IMR-90 (cell line): ENCODE results near the gene DIO1. TPM values are rescaled to one million over a fixed set of nuclear protein-coding genes. Genes with fewer than 3 reads are reported as not detected.

ENCODE experiments used
- ATAC-seq: fragments of 200-7000 bp; cut with Tn5 transposase; 2 replicates; pipeline ENCODE4 v1.9.1; 2020; ENCODE audit warnings: low read depth, mild to moderate bottlenecking, moderate library complexity
- BruUV-seq: library from RNA; stranded (reverse); fragments of 400-500 nt; replicated peaks from 2 replicates; lab custom pipeline; 2021; lab: Mats Ljungman, UMichigan
- CTCF ChIA-PET: fragments of 300-600 bp; formaldehyde crosslinking; extraction: SDS; loops from one replicate; lab custom pipeline; 2021; ENCODE audit warnings: antibody characterized with exemption; lab: Yijun Ruan, JAX
- POLR2A ChIA-PET: fragments of 300-600 bp; sonication (Branson Sonifier 250); formaldehyde crosslinking; loops from one replicate; lab custom pipeline; 2022; ENCODE audit warnings: antibody characterized with exemption; ENCODE audit not compliant: unreplicated experiment; lab: Charles Lee
- DNase-seq: peaks from one replicate; pipeline ENCODE4 v3.0.0; 2013
- H2AFZ ChIP-seq: replicated peaks from 2 replicates; pipeline ENCODE3; 2013; ENCODE audit warnings: low read length, mild to moderate bottlenecking; ENCODE audit not compliant: poor library complexity
- H2AK5ac ChIP-seq: 2 replicates; pipeline ENCODE4 v1.6.1; 2013; ENCODE audit warnings: low read depth, low read length, inconsistent platforms
- H2AK9ac ChIP-seq: replicated peaks from 2 replicates; pipeline ENCODE3; 2013; ENCODE audit warnings: mild to moderate bottlenecking, low read depth, low read length, moderate library complexity; ENCODE audit not compliant: poor library complexity
- H2BK120ac ChIP-seq: 2 replicates; pipeline ENCODE4 v1.6.1; 2013; ENCODE audit warnings: low read depth, low read length, inconsistent platforms
- H2BK15ac ChIP-seq: 3 replicates; pipeline ENCODE4 v1.6.1; 2013; ENCODE audit warnings: low read depth, low read length, inconsistent platforms
- H2BK20ac ChIP-seq: 2 replicates; pipeline ENCODE4 v1.6.1; 2013; ENCODE audit warnings: low read depth, mild to moderate bottlenecking, inconsistent platforms, low read length, moderate library complexity
- H2BK5ac ChIP-seq: 2 replicates; pipeline ENCODE4 v1.6.1; 2013; ENCODE audit warnings: mild to moderate bottlenecking, low read depth, low read length, inconsistent platforms; ENCODE audit not compliant: poor library complexity, severe bottlenecking
- H3K14ac ChIP-seq: replicated peaks from 2 replicates; pipeline ENCODE4 v1.6.1; 2013; ENCODE audit warnings: low read depth, low read length, inconsistent platforms
- H3K18ac ChIP-seq: 2 replicates; pipeline ENCODE4 v1.6.1; 2013; ENCODE audit warnings: low read depth, low read length, control low read depth
- H3K23ac ChIP-seq: 2 replicates; pipeline ENCODE4 v1.6.1; 2013; ENCODE audit warnings: low read depth, low read length, inconsistent platforms
- H3K27ac ChIP-seq: 2 replicates; pipeline ENCODE4 v1.5.1; 2013; ENCODE audit warnings: mild to moderate bottlenecking, control low read depth, low read length; ENCODE audit not compliant: insufficient read depth
- H3K27me3 ChIP-seq: 2 replicates; pipeline ENCODE4 v1.6.1; 2013; ENCODE audit warnings: low read length; ENCODE audit not compliant: control insufficient read depth, insufficient read depth
- H3K36me3 ChIP-seq: 2 replicates; pipeline ENCODE4 v1.6.1; 2013; ENCODE audit warnings: low read length, mixed read lengths; ENCODE audit not compliant: control insufficient read depth, insufficient read depth
- H3K4ac ChIP-seq: 2 replicates; pipeline ENCODE4 v1.6.1; 2013; ENCODE audit warnings: low read depth, low read length, inconsistent platforms
- H3K4me1 ChIP-seq: 2 replicates; pipeline ENCODE4 v1.6.1; 2013; ENCODE audit warnings: low read length, mixed read lengths; ENCODE audit not compliant: control insufficient read depth, insufficient read depth
- H3K4me2 ChIP-seq: 2 replicates; pipeline ENCODE4 v1.6.1; 2013; ENCODE audit warnings: low read depth, mild to moderate bottlenecking, control low read depth, low read length, moderate library complexity
- H3K4me3 ChIP-seq: 2 replicates; pipeline ENCODE4 v1.5.1; 2013; ENCODE audit warnings: low read depth, mild to moderate bottlenecking, control low read depth, low read length, moderate library complexity; ENCODE audit not compliant: insufficient read depth
- H3K56ac ChIP-seq: 2 replicates; pipeline ENCODE4 v1.6.1; 2013; ENCODE audit warnings: low read length, inconsistent platforms; ENCODE audit not compliant: insufficient read depth; ENCODE audit errors: extremely low read depth
- H3K79me1 ChIP-seq, 2 experiments: 2 replicates each; pipeline ENCODE4 v1.6.1; 2013; ENCODE audit warnings: low read length in 2 of 2, inconsistent platforms in 1 of 2, low read depth in 1 of 2
- H3K9ac ChIP-seq: 2 replicates; pipeline ENCODE4 v1.6.1; 2013; ENCODE audit warnings: low read depth, low read length, control low read depth
- H3K9me1 ChIP-seq: 2 replicates; pipeline ENCODE4 v1.6.1; 2013; ENCODE audit warnings: low read length, inconsistent platforms; ENCODE audit not compliant: insufficient read depth
- H3K9me3 ChIP-seq: 2 replicates; pipeline ENCODE4 v1.6.1; 2013; ENCODE audit warnings: low read length; ENCODE audit not compliant: control insufficient read depth, insufficient read depth
- H4K20me1 ChIP-seq: 2 replicates; pipeline ENCODE4 v1.6.1; 2013; ENCODE audit warnings: low read length, inconsistent platforms; ENCODE audit not compliant: insufficient read depth
- H4K5ac ChIP-seq: 2 replicates; pipeline ENCODE4 v1.6.1; 2013; ENCODE audit warnings: mild to moderate bottlenecking, low read depth, low read length, control low read depth
- H4K8ac ChIP-seq, 2 experiments: 2 replicates each; pipeline ENCODE4 v1.6.1; 2013; ENCODE audit warnings: low read depth in 2 of 2, low read length in 2 of 2, control low read depth in 1 of 2, inconsistent platforms in 1 of 2
- H4K91ac ChIP-seq: 2 replicates; pipeline ENCODE4 v1.6.1; 2013; ENCODE audit warnings: low read depth, low read length, inconsistent platforms; ENCODE audit not compliant: insufficient read depth
- BHLHE40 ChIP-seq: fragments of 150-350 bp; IDR thresholded peaks from 2 replicates; pipeline ENCODE4 v1.6.1; 2016; ENCODE audit warnings: mild to moderate bottlenecking, low read depth, low read length
- CEBPB ChIP-seq: IDR thresholded peaks from 2 replicates; pipeline ENCODE4 v1.6.1; 2012; ENCODE audit warnings: low read depth, low read length, improper control_type of control experiment
- CHD1 ChIP-seq: IDR thresholded peaks from 2 replicates; pipeline ENCODE4 v1.6.1; 2012; ENCODE audit warnings: low read depth, low read length, improper control_type of control experiment
- CTCF ChIP-seq: conservative IDR thresholded peaks from 2 replicates; pipeline ENCODE4 v1.5.1; 2012; ENCODE audit warnings: mild to moderate bottlenecking, low read depth, low read length, improper control_type of control experiment
- FOS ChIP-seq: fragments of 150-350 bp; IDR thresholded peaks from 2 replicates; pipeline ENCODE4 v1.6.1; 2016; ENCODE audit warnings: low read depth, low read length
- MAFK ChIP-seq: IDR thresholded peaks from 2 replicates; pipeline ENCODE4 v1.6.1; 2012; ENCODE audit warnings: low read depth, low read length, improper control_type of control experiment
- MAZ ChIP-seq: IDR thresholded peaks from 2 replicates; pipeline ENCODE4 v1.6.1; 2012; ENCODE audit warnings: low read depth, mild to moderate bottlenecking, low read length, improper control_type of control experiment, moderate library complexity, borderline replicate concordance
- MXI1 ChIP-seq: IDR thresholded peaks from 2 replicates; pipeline ENCODE4 v1.6.1; 2012; ENCODE audit warnings: low read depth, mild to moderate bottlenecking, low read length, moderate library complexity, borderline replicate concordance
- NFE2L2 ChIP-seq: fragments of 150-350 bp; IDR thresholded peaks from 2 replicates; pipeline ENCODE4 v1.6.1; 2016; ENCODE audit warnings: low read depth, mild to moderate bottlenecking, low read length
- RAD21 ChIP-seq: IDR thresholded peaks from 2 replicates; pipeline ENCODE4 v1.6.1; 2012; ENCODE audit warnings: low read length, improper control_type of control experiment
- RCOR1 ChIP-seq: IDR thresholded peaks from 2 replicates; pipeline ENCODE4 v1.6.1; 2012; ENCODE audit warnings: mild to moderate bottlenecking, low read length, improper control_type of control experiment; ENCODE audit not compliant: insufficient replicate concordance
- SMC3 ChIP-seq: fragments of 150-350 bp; IDR thresholded peaks from 2 replicates; pipeline ENCODE4 v1.6.1; 2016; ENCODE audit warnings: low read depth, mild to moderate bottlenecking, antibody characterized with exemption, low read length, moderate library complexity
- WGBS, 2 experiments: methylation state at CpG; one replicate each; pipeline versions ENCODE4 v1.1.5 to v1.1.7; 2013; ENCODE audit warnings: missing lambda C conversion rate in 2 of 2; ENCODE audit not compliant: insufficient read length in 1 of 2; ENCODE audit errors: extremely low coverage in 2 of 2; 5-methylcytosine and 5-hydroxymethylcytosine counted together
- dilution Hi-C: fragments of 300-500 bp; cut with HindIII; formaldehyde crosslinking; loops from one replicate; pipeline ENCODE4 v1.14.3; 2018; ENCODE audit warnings: low sequenced_read_pairs; ENCODE audit not compliant: unreplicated experiment
- in situ Hi-C: fragments of 300-500 bp; cut with MboI; formaldehyde crosslinking; loops from 3 replicates; pipeline ENCODE4 v1.14.3; 2019; ENCODE audit warnings: low sequenced_read_pairs, inconsistent platforms, mixed read lengths
- intact Hi-C: fragments of 100-400 bp; cut with micrococcal nuclease; formaldehyde crosslinking; loops from 2 replicates; pipeline ENCODE4 v1.10.0; 2022
- polyA plus RNA-seq, 3 experiments: library from polyadenylated mRNA; depleted of rRNA; stranded (reverse); fragments of >200 nt; gene quantifications; 2 replicates each; pipeline ENCODE4 v1.2.3, GENCODE V29; 2012; ENCODE audit warnings: low replicate concordance in 1 of 3
- total RNA-seq: library from RNA; depleted of rRNA; stranded (reverse); fragments of >200 nt; gene quantifications from 2 replicates; pipeline ENCODE4 v1.2.3, GENCODE V29; 2012

The DIO1 gene
- total and polyA plus RNA-seq, 2 of the 4 experiments (the other 2 are of a cell fraction), result not detected

DNA sequence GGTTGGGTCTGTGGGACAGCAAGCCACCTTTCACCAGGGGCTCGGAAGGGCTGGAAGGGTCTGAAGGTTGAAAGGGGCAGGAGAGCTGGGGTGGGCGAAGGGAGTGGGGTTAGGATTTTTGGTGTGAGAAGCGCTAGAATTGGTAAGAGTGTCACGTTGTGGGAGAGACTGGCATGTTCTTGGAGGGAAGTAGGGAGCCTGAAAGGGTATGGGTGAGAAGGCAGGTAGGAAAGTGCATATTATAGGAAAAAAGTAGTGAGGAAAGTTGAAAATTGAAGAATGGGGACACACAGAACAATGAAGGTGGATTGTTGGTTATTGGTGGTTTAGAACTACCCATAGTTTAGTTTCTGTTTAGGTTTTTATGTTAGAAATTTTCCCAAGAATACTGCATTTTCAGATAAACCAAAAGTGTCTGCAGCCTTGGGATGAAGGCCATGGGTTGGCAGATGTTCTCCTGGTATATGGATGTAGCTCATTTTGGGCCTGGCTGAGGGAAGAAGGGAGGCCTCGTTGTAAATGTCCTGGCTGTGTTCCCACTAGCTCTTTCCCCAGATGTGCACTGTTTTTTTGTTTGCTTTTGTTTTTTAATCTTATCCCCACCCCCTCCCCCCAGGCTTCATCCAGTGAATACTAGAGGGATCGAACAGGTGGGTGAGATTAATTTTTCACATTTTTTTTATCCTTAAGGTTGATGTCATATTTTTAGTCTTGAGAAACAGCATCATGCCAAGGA, 53.4 kb downstream of the DIO1 start:
- H3K18ac ChIP-seq, result peak overlapping the region; percentile 91; the same call in 1 of the 2 replicates
- dilution Hi-C loops (no loop called here), intact Hi-C loops (loop anchor here (2.0 to 5.0 kb wide), 3 partner anchors 59 to 460 kb away; partner anchors contain the start of gene YIPF1), in situ Hi-C loops (loop anchor here (5.0 kb wide), 1 partner anchor 65 kb away; no protein-coding TSS in a partner anchor)
- TF ChIP-seq MAFK, result no peak
- TF ChIP-seq BHLHE40, result no peak
- no peak for TF ChIP-seq SMC3
- no peak for TF ChIP-seq MAZ
- no peak for TF ChIP-seq NFE2L2
- TF ChIP-seq CEBPB, result no peak
- no peak for TF ChIP-seq CTCF
- TF ChIP-seq FOS, result no peak
- no peak for TF ChIP-seq CHD1
- TF ChIP-seq RAD21, result no peak
- TF ChIP-seq MXI1, result no peak
- TF ChIP-seq RCOR1, result no peak
- ATAC-seq, result no peak
- H3K23ac ChIP-seq, result peak overlapping the region; percentile 82; the same call in 1 of the 2 replicates
- peak overlapping the region; percentile 37; the same call in 1 of the 2 replicates for H2BK120ac ChIP-seq
- peak overlapping the region; percentile 44 for H2AFZ ChIP-seq
- peak overlapping the region; percentile 96 for H4K5ac ChIP-seq
- POLR2A ChIA-PET, result no interaction called here
- peak overlapping the region; percentile 85 for H2AK5ac ChIP-seq
- peak overlapping the region; percentile 97 for H3K14ac ChIP-seq
- H3K27me3 ChIP-seq, result no peaks in the 10 kb centered on the region
- peak overlapping the region; percentile 97 for H3K9ac ChIP-seq
- no peak overlapping the region for H2BK20ac ChIP-seq
- H3K9me1 ChIP-seq, result peaks cover 15% of the 10 kb centered on the region
- H4K91ac ChIP-seq, result peak overlapping the region; percentile 80
- peaks cover 10% of the 10 kb centered on the region for H3K4me1 ChIP-seq
- H3K9me3 ChIP-seq, result no peaks in the 10 kb centered on the region
- BruUV-seq, result no TSS peak
- peak overlapping the region; percentile 100 for H3K4me3 ChIP-seq
- peak overlapping the region; percentile 92 for H3K4ac ChIP-seq
- H2AK9ac ChIP-seq, result peak overlapping the region; percentile 96
- WGBS, 2 experiments, result 40 to 100% methylated on average over 2 to 3 of the region's 6 CpGs
- H3K36me3 ChIP-seq, result peaks cover 8% of the 10 kb centered on the region
- peak overlapping the region; percentile 85 to 86; a peak in 3 of 4 replicates for H4K8ac ChIP-seq
- no peak for DNase-seq
- peak overlapping the region; percentile 20; the same call in 1 of the 3 replicates for H2BK15ac ChIP-seq
- H3K27ac ChIP-seq, result peak overlapping the region; percentile 98
- peak overlapping the region; percentile 41; the same call in 1 of the 2 replicates for H3K56ac ChIP-seq
- H4K20me1 ChIP-seq, result peaks cover 40% of the 10 kb centered on the region
- peaks cover 46 to 73% of the 10 kb centered on the region in 2 experiments for H3K79me1 ChIP-seq
- H2BK5ac ChIP-seq, result peak overlapping the region; percentile 96
- peak overlapping the region; percentile 99 for H3K4me2 ChIP-seq
- CTCF ChIA-PET, result interaction anchor here (0.6 to 1.2 kb wide), 4 partner anchors 13 to 93 kb away, joined by 3 to 7 read pairs (median 3); no protein-coding TSS in a partner anchor
